Neural progenitor cell (in vitro differentiated cells): ENCODE results near the gene PSMB5. TPM values are rescaled to one million over a fixed set of nuclear protein-coding genes. Genes with fewer than 3 reads are reported as not detected.

Source experiments
- DNase-seq: peaks from one replicate; pipeline ENCODE4 v3.0.0-alpha.2; 2016; ENCODE audit warnings: low spot score
- H2AFZ ChIP-seq: fragments of 200-600 bp; sonication (generic); replicated peaks from 2 replicates; pipeline ENCODE4 v1.6.1; 2016; ENCODE audit warnings: antibody characterized with exemption
- H3F3A ChIP-seq: fragments of 200-600 bp; sonication (generic); 2 replicates; pipeline ENCODE4 v1.6.1; 2016; ENCODE audit warnings: antibody characterized with exemption, low read depth
- H3K27ac ChIP-seq: fragments of 200-600 bp; sonication (generic); 2 replicates; pipeline ENCODE4 v1.5.1; 2016; ENCODE audit warnings: mild to moderate bottlenecking
- H3K27me3 ChIP-seq: fragments of 200-600 bp; sonication (generic); 2 replicates; pipeline ENCODE4 v1.6.1; 2016; ENCODE audit warnings: mild to moderate bottlenecking, moderate library complexity
- H3K36me3 ChIP-seq: fragments of 200-600 bp; sonication (generic); 2 replicates; pipeline ENCODE4 v1.5.1; 2016
- H3K4me1 ChIP-seq: fragments of 200-600 bp; sonication (generic); 2 replicates; pipeline ENCODE4 v1.6.1; 2016; ENCODE audit warnings: mixed run types
- H3K4me2 ChIP-seq: fragments of 200-600 bp; sonication (generic); 2 replicates; pipeline ENCODE4 v1.6.1; 2016
- H3K4me3 ChIP-seq: fragments of 200-600 bp; sonication (generic); 2 replicates; pipeline ENCODE4 v1.5.1; 2016
- H3K79me2 ChIP-seq: fragments of 200-600 bp; sonication (generic); 2 replicates; pipeline ENCODE4 v1.6.1; 2016; ENCODE audit warnings: low read depth
- H3K9ac ChIP-seq: fragments of 200-600 bp; sonication (generic); 2 replicates; pipeline ENCODE4 v1.6.1; 2016
- H3K9me3 ChIP-seq: fragments of 200-600 bp; sonication (generic); 2 replicates; pipeline ENCODE4 v1.5.1; 2016; ENCODE audit warnings: low read depth
- H4K20me1 ChIP-seq: fragments of 200-600 bp; sonication (generic); 2 replicates; pipeline ENCODE4 v1.6.1; 2016; ENCODE audit warnings: low read depth
- H3K27ac Mint-ChIP-seq: 3 replicates; pipeline ENCODE4 v1.8.0; 2021; ENCODE audit warnings: mixed read lengths
- H3K27me3 Mint-ChIP-seq: 2 replicates; pipeline ENCODE4 v1.8.0; 2022; ENCODE audit warnings: low read depth, mild to moderate bottlenecking, inconsistent platforms, moderate library complexity, mixed read lengths; ENCODE audit not compliant: insufficient read depth
- H3K36me3 Mint-ChIP-seq: 3 replicates; pipeline ENCODE4 v1.8.0; 2021; ENCODE audit warnings: mixed read lengths
- H3K4me1 Mint-ChIP-seq: 3 replicates; pipeline ENCODE4 v1.8.0; 2021; ENCODE audit warnings: mixed read lengths
- H3K4me3 Mint-ChIP-seq: 3 replicates; pipeline ENCODE4 v1.8.0; 2021; ENCODE audit warnings: mild to moderate bottlenecking, moderate library complexity, mixed read lengths
- H3K9me3 Mint-ChIP-seq: 3 replicates; pipeline ENCODE4 v1.8.0; 2020; ENCODE audit warnings: mixed read lengths
- CTCF ChIP-seq: fragments of 200-600 bp; sonication (generic); IDR thresholded peaks from 2 replicates; pipeline ENCODE4 v1.5.1; 2017; ENCODE audit warnings: antibody characterized with exemption, mild to moderate bottlenecking
- EZH2 ChIP-seq: fragments of 200-600 bp; sonication (generic); IDR thresholded peaks from 2 replicates; pipeline ENCODE4 v1.6.1; 2017; ENCODE audit warnings: antibody characterized with exemption, mild to moderate bottlenecking, moderate library complexity
- EZH2phosphoT487 ChIP-seq: fragments of 200-600 bp; sonication (generic); IDR thresholded peaks from 2 replicates; pipeline ENCODE4 v1.6.1; 2017; ENCODE audit warnings: antibody characterized with exemption
- total RNA-seq: library from RNA; depleted of rRNA; stranded (reverse); fragments of >200 nt; gene quantifications from 2 replicates; pipeline ENCODE4 v1.2.3, GENCODE V29; 2015; ENCODE audit warnings: low replicate concordance

PSMB5 gene
- total RNA-seq, 1 donor from 2014 or later = 154 TPM

DNA sequence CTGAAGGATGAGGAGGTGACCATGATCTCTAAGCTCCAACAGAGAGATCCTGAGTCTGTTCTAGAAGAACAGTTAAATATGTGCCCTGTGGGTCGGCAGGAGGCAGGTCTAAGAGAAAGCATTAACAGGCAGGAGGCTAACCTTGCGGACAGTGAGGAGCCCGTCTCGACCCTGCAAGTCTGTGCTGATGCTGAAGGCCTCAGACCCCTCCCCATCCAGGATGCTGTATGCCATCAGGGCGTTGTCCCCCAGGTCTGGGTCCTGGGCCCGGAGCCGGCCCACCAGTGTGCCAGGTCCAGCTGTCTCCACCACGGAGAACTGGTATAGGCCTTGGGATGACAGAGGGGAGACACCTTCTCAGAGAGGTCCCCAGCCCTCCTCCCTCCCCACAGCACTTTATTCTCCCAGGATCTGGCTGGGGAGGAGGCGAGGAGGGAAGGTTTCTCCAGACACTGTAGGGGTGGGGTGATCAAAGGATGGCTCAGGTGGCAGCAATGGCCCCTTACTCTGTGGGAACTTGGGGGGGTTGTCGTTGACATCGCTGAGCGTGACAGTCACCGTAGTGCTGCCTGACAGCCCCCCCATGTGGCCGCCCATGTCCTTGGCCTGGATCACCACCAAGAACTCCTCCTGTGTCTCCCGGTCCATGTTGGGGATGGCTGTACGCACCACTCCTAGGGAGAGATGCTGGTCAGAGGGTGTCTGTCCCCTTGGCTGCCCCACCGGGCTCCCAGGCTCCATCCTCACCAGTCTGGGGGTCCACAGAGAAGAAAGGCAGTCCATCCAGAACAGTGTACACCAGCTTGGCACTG lies 19.5 kb upstream of the PSMB5 start:
- Histone ChIP-seq H3K4me1 (peaks cover 5% of the 10 kb centered on the region), H3K9ac (no peak overlapping the region), H3K36me3 (no peaks in the 10 kb centered on the region), H3K4me2 (no peak overlapping the region), H4K20me1 (peaks cover 26% of the 10 kb centered on the region), H3K27me3 (no peaks in the 10 kb centered on the region), H3K79me2 (peaks cover 7% of the 10 kb centered on the region), H3K9me3 (no peaks in the 10 kb centered on the region), H3K4me3 (no peak overlapping the region), H2AFZ (no peak overlapping the region), H3F3A (peaks cover 16% of the 10 kb centered on the region), H3K27ac (no peak overlapping the region)
- no peaks in the 10 kb centered on the region for H3K9me3 Mint-ChIP-seq
- peaks cover 20% of the 10 kb centered on the region for H3K4me1 Mint-ChIP-seq
- H3K27ac Mint-ChIP-seq = no peak overlapping the region
- peaks cover 8% of the 10 kb centered on the region for H3K27me3 Mint-ChIP-seq
- peaks cover 16% of the 10 kb centered on the region for H3K36me3 Mint-ChIP-seq
- TF ChIP-seq EZH2 (no peak), EZH2phosphoT487 (no peak), CTCF (peak; percentile 37)
- peak overlapping the region; percentile 31 for H3K4me3 Mint-ChIP-seq
- DNase-seq = peak; percentile 39

- peaks cover 19% of the 10 kb centered on the region for H4K20me1 ChIP-seq
- no peak overlapping the region for H2AFZ ChIP-seq
- no peaks in the 10 kb centered on the region for H3K9me3 Mint-ChIP-seq
- H3K36me3 ChIP-seq = no peaks in the 10 kb centered on the region
- H3K4me1 Mint-ChIP-seq = peaks cover 15% of the 10 kb centered on the region
- H3K36me3 Mint-ChIP-seq = peaks cover 20% of the 10 kb centered on the region
- peaks cover 8% of the 10 kb centered on the region for H3K27me3 Mint-ChIP-seq
- H3K9ac ChIP-seq = no peak overlapping the region
- no peaks in the 10 kb centered on the region for H3K27me3 ChIP-seq
- H3K9me3 ChIP-seq = no peaks in the 10 kb centered on the region
- H3K79me2 ChIP-seq = peaks cover 7% of the 10 kb centered on the region
- no peak for DNase-seq
- no peak for TF ChIP-seq EZH2
- no peak overlapping the region for H3K4me3 Mint-ChIP-seq
- H3F3A ChIP-seq = peaks cover 8% of the 10 kb centered on the region
- H3K4me2 ChIP-seq = no peak overlapping the region
- H3K27ac ChIP-seq = no peak overlapping the region
- peaks cover 5% of the 10 kb centered on the region for H3K4me1 ChIP-seq
- H3K4me3 ChIP-seq = no peak overlapping the region
- no peak overlapping the region for H3K27ac Mint-ChIP-seq
These were observed 18.7 kb upstream of the PSMB5 start for GRCh38 chr14:23053426-23053825.

DNA sequence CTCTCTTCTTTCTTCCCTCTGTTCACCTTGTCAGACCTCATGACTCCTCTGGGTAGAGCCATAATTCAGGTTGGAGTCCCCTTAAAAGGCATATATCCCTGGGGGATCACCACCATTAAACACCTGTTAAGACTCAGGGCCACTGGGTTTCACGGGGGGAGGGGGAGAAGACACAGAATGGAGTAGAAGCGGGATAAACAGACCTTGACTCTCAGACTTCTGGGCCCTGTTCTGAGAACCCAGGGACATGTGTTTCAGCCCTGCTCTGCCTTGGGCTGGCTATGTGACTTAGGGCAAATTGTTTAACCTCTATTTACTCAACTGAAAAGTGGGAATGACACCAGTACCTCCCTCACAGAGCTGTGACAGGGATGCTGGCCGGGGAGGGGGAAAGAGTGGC lies 18.0 kb upstream of the PSMB5 start:
- TF ChIP-seq EZH2phosphoT487 (no peak), EZH2 (no peak)
- Histone ChIP-seq H3K4me1 (peaks cover 5% of the 10 kb centered on the region), H3F3A (peaks cover under 1% of the 10 kb centered on the region), H3K79me2 (peaks cover 7% of the 10 kb centered on the region), H3K27ac (no peak overlapping the region), H3K4me2 (no peak overlapping the region), H3K27me3 (no peaks in the 10 kb centered on the region), H3K9me3 (no peaks in the 10 kb centered on the region), H3K36me3 (no peaks in the 10 kb centered on the region), H2AFZ (no peak overlapping the region), H4K20me1 (peaks cover 15% of the 10 kb centered on the region), H3K4me3 (no peak overlapping the region), H3K9ac (no peak overlapping the region)
- H3K4me3 Mint-ChIP-seq = no peak overlapping the region
- DNase-seq = no peak
- peaks cover 5% of the 10 kb centered on the region for H3K27me3 Mint-ChIP-seq
- H3K36me3 Mint-ChIP-seq = peaks cover 22% of the 10 kb centered on the region
- peaks cover 10% of the 10 kb centered on the region for H3K4me1 Mint-ChIP-seq
- H3K9me3 Mint-ChIP-seq = no peaks in the 10 kb centered on the region
- peak overlapping the region; percentile 50 for H3K27ac Mint-ChIP-seq

- H3K27me3 Mint-ChIP-seq = peaks cover 8% of the 10 kb centered on the region
- no peak overlapping the region for H2AFZ ChIP-seq
- peaks cover 5% of the 10 kb centered on the region for H3K4me1 ChIP-seq
- H3K9ac ChIP-seq = no peak overlapping the region
- no peaks in the 10 kb centered on the region for H3F3A ChIP-seq
- peaks cover 15% of the 10 kb centered on the region for H4K20me1 ChIP-seq
- no peaks in the 10 kb centered on the region for H3K36me3 ChIP-seq
- no peaks in the 10 kb centered on the region for H3K9me3 Mint-ChIP-seq
- H3K4me2 ChIP-seq = no peak overlapping the region
- peaks cover 10% of the 10 kb centered on the region for H3K4me1 Mint-ChIP-seq
- no peak overlapping the region for H3K4me3 Mint-ChIP-seq
- DNase-seq = no peak
- H3K27ac ChIP-seq = no peak overlapping the region
- peaks cover 26% of the 10 kb centered on the region for H3K36me3 Mint-ChIP-seq
- H3K79me2 ChIP-seq = peaks cover 7% of the 10 kb centered on the region
- H3K27me3 ChIP-seq = no peaks in the 10 kb centered on the region
- H3K9me3 ChIP-seq = no peaks in the 10 kb centered on the region
- TF ChIP-seq EZH2phosphoT487 = no peak
- TF ChIP-seq EZH2 = no peak
- TF ChIP-seq CTCF = peak; percentile 15
- peak overlapping the region; percentile 50 for H3K27ac Mint-ChIP-seq
- H3K4me3 ChIP-seq = no peak overlapping the region
These were observed 17.5 kb upstream of the PSMB5 start for GRCh38 chr14:23052182-23052623.
